Esophagus muscularis mucosa (tissue), 4 donors: Measurements from ENCODE around the gene UPK1B. TPM values are rescaled to one million over a fixed set of nuclear protein-coding genes. Genes with fewer than 3 reads are reported as not detected.

ENCODE experiments used
- DNase-seq: peaks from one replicate; pipeline ENCODE4 v3.0.0-alpha.2; 2017; ENCODE audit errors: extremely low spot score
- H3K27ac ChIP-seq, 4 donors: fragments of 200-600 bp; sonication (generic); replicated peaks in 1 of 4; 1 replicate in 3 of 4; 2 replicates in 1 of 4; pipeline ENCODE4 v1.5.1; 2016 to 2019; ENCODE audit warnings: mild to moderate bottlenecking in 1 of 4
- H3K27me3 ChIP-seq, 4 donors: fragments of 200-600 bp; sonication (generic); one replicate each; pipeline versions ENCODE4 v1.5.1 to v1.6.0; 2016 to 2019
- H3K36me3 ChIP-seq, 4 donors: fragments of 200-600 bp; sonication (generic); one replicate each; pipeline ENCODE4 v1.5.1; 2016 to 2019
- H3K4me1 ChIP-seq, 4 donors: fragments of 200-600 bp; sonication (generic); one replicate each; pipeline ENCODE4 v1.5.1; 2016 to 2019
- H3K4me3 ChIP-seq, 4 donors: fragments of 200-600 bp; sonication (generic); 1 replicate in 2 of 4; 2 replicates in 2 of 4; pipeline ENCODE4 v1.5.1; 2016 to 2019; ENCODE audit warnings: mild to moderate bottlenecking in 4 of 4, moderate library complexity in 1 of 4
- H3K9me3 ChIP-seq, 4 donors: fragments of 200-600 bp; sonication (generic); 1 replicate in 3 of 4; 2 replicates in 1 of 4; pipeline ENCODE4 v1.5.1; 2016 to 2019
- EP300 ChIP-seq: sonication (generic); formaldehyde crosslinking; IDR thresholded peaks from one replicate; pipeline ENCODE4 v1.6.1; 2017; ENCODE audit warnings: antibody characterized with exemption
- POLR2A ChIP-seq: fragments of 450-650 bp; IDR thresholded peaks from one replicate; pipeline ENCODE4 v1.6.1; 2017; ENCODE audit warnings: antibody characterized with exemption, moderate library complexity, mild to moderate bottlenecking, low read depth
- POLR2AphosphoS5 ChIP-seq, 2 donors: sonication (generic); formaldehyde crosslinking; IDR thresholded peaks; one replicate each; pipeline ENCODE4 v1.6.1; 2017; ENCODE audit warnings: antibody characterized with exemption in 2 of 2
- WGBS: methylation state at CpG from one replicate; pipeline ENCODE4 v1.1.5; 2018; 5-methylcytosine and 5-hydroxymethylcytosine counted together
- intact Hi-C: fragments of 100-400 bp; cut with DNase I; formaldehyde crosslinking; loops from one replicate; pipeline ENCODE4 v1.15.1; 2023
- total RNA-seq, 4 donors: library from RNA; depleted of rRNA; stranded (reverse); fragments of >200 nt; gene quantifications; one replicate each; pipeline versions ENCODE4 v1.1.0 to v1.2.1, GENCODE V29; 2016
- TF ChIP-seq, protein P1 (sequence below), 3 experiments: fragments of 200-600 bp in 2 of 3; fragments of 450-650 bp in 1 of 3; sonication (generic) in 2 of 3; IDR thresholded peaks; one replicate each; pipeline ENCODE4 v1.5.1; 2017 to 2019; ENCODE audit warnings: antibody characterized with exemption in 3 of 3, mild to moderate bottlenecking in 2 of 3, moderate library complexity in 1 of 3

UPK1B gene
- total RNA-seq, 4 donors from 2014 or later = not detected

- Histone ChIP-seq H3K4me3 (no peak overlapping the region), H3K9me3 (no peaks in the 10 kb centered on the region), H3K27ac (no peak overlapping the region), H3K36me3 (no peaks in the 10 kb centered on the region), H3K4me1 (no peaks in the 10 kb centered on the region), H3K27me3 (no peaks in the 10 kb centered on the region)
- WGBS = 83% methylated on average over 9 of the region's 9 CpGs
- DNase-seq = no peak
- intact Hi-C loops = no loop called here
- no peak for TF ChIP-seq POLR2AphosphoS5 (IDR thresholded peaks at IDR 0.05)
- no peak for TF ChIP-seq EP300
- TF ChIP-seq, protein P1, sequence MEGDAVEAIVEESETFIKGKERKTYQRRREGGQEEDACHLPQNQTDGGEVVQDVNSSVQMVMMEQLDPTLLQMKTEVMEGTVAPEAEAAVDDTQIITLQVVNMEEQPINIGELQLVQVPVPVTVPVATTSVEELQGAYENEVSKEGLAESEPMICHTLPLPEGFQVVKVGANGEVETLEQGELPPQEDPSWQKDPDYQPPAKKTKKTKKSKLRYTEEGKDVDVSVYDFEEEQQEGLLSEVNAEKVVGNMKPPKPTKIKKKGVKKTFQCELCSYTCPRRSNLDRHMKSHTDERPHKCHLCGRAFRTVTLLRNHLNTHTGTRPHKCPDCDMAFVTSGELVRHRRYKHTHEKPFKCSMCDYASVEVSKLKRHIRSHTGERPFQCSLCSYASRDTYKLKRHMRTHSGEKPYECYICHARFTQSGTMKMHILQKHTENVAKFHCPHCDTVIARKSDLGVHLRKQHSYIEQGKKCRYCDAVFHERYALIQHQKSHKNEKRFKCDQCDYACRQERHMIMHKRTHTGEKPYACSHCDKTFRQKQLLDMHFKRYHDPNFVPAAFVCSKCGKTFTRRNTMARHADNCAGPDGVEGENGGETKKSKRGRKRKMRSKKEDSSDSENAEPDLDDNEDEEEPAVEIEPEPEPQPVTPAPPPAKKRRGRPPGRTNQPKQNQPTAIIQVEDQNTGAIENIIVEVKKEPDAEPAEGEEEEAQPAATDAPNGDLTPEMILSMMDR (IDR thresholded peaks at IDR 0.05) = no peak
- no peak for TF ChIP-seq POLR2A
Observed at GRCh38 chr3:119184111-119184510, 10.7 kb downstream of the UPK1B start.

DNA sequence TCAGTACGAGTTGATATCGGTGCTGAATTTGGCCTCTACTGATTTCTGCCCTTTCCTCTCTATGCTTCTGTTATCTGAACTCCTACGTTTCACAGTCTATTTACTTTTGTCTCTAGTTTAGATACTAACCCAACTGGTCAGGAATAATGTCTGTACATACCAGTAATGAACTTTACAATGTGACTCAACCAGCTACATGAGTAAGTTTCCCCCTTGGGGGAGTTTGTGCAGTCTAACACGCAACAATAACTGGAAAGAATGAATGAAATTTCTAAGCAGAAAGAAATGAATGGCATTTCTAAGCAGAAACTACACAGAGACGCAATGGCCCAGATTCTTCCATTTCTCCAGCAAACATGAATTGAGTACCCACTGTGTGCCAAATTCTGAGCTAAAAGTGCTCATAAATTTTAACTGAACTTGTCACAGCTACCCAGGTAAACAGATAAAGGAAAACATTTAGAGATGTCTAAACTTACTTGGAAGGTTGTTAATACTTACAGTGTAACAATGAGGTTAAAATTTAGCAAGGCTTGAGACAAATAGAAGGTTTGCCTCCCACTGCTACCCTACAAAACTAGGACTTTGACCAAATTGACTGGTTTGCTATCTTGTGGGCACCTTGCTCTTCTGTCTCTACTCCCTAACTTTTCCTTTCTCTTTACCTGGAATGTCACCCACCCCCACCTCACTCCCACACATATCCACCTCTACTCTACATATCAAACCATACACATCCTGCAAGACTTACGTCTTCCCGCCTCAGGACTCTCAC lies 11.6 kb downstream of the UPK1B start:
- Histone ChIP-seq H3K4me3 (no peak overlapping the region), H3K27ac (no peak overlapping the region), H3K36me3 (no peaks in the 10 kb centered on the region), H3K27me3 (no peaks in the 10 kb centered on the region), H3K4me1 (no peaks in the 10 kb centered on the region), H3K9me3 (no peaks in the 10 kb centered on the region)
- TF ChIP-seq, protein P1 (IDR thresholded peaks at IDR 0.05) = no peak
- TF ChIP-seq EP300 (no peak), POLR2AphosphoS5 (IDR thresholded peaks at IDR 0.05) (no peak), POLR2A (no peak)
- 87% methylated on average over 7 of the region's 7 CpGs for WGBS
- no peak for DNase-seq
- intact Hi-C loops = no loop called here

- intact Hi-C loops = no loop called here
- no peaks in the 10 kb centered on the region for H3K27me3 ChIP-seq
- TF ChIP-seq, protein P1 (IDR thresholded peaks at IDR 0.05) = no peak
- TF ChIP-seq POLR2AphosphoS5 (IDR thresholded peaks at IDR 0.05) (no peak), EP300 (no peak), POLR2A (no peak)
- H3K36me3 ChIP-seq = no peaks in the 10 kb centered on the region
- no peak overlapping the region for H3K4me3 ChIP-seq
- H3K27ac ChIP-seq = no peak overlapping the region
- no peaks in the 10 kb centered on the region for H3K9me3 ChIP-seq
- no peaks in the 10 kb centered on the region for H3K4me1 ChIP-seq
- DNase-seq = peak; percentile 74
Observed at GRCh38 chr3:119187266-119187665, 13.9 kb downstream of the UPK1B start.

GRCh38 chr3:119191800-119192199 lies 18.4 kb downstream of the UPK1B start:
- intact Hi-C loops = no loop called here
- no peaks in the 10 kb centered on the region for H3K27me3 ChIP-seq
- no peak for DNase-seq
- no peak overlapping the region for H3K27ac ChIP-seq
- no peaks in the 10 kb centered on the region for H3K4me1 ChIP-seq
- no peaks in the 10 kb centered on the region for H3K9me3 ChIP-seq
- H3K4me3 ChIP-seq = no peak overlapping the region
- no peaks in the 10 kb centered on the region for H3K36me3 ChIP-seq
- WGBS = 100% methylated on average over 1 of the region's 1 CpG
- TF ChIP-seq POLR2A (no peak), EP300 (no peak)

DNA sequence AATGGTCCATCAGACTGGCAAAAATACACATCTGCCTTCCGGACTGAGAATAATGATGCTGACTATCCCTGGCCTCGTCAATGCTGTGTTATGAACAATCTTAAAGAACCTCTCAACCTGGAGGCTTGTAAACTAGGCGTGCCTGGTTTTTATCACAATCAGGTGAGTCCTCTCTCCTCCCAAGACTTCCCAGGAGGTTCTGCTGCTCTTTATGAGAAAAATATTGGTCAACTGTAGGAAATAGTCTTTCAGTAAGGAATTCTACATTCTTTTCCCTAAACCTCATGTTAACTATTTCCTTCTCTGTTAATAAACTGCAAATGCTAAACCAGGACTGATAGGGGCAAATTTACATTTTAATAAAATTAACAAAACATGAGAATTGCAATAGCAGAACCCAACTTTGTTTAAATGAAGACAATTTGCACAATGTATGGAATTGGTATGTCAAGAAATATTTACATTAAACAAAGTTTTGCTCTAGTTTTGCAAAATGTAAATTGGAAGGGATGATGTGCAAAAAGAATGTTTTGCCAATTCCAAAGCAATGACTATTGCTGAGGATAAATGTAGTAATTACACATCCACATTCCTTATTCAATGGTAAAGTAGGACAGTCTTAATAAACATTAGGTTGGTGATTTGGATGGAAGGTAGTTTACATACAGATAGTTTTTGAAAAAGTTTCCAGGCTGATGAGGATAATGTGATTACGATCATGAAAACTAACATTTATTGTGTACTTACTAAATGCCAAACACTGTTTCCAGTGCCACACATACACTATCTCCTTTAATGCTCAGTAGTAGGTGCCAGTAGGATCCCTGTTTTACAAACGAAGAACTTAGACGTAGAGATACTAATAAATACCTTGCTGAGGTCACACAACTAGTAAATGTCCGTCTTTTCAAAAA lies 21.1 kb downstream of the UPK1B start:
- 89% methylated on average over 7 of the region's 7 CpGs for WGBS
- H3K4me3 ChIP-seq = no peak overlapping the region
- intact Hi-C loops = no loop called here

More for the DNA sequence above, 21.1 kb downstream of the UPK1B start:
- Histone ChIP-seq H3K9me3 (no peaks in the 10 kb centered on the region), H3K27me3 (no peaks in the 10 kb centered on the region), H3K36me3 (no peaks in the 10 kb centered on the region), H3K27ac (no peak overlapping the region), H3K4me1 (no peaks in the 10 kb centered on the region)
- DNase-seq = peak; percentile 50
- no peak for TF ChIP-seq EP300
- TF ChIP-seq POLR2AphosphoS5 (IDR thresholded peaks at IDR 0.05) = no peak
- no peak for TF ChIP-seq POLR2A
- TF ChIP-seq, protein P1 (IDR thresholded peaks at IDR 0.05) = no peak
